ENCODE measurements around the gene PTPRJ. TPM values are rescaled to one million over a fixed set of nuclear protein-coding genes. Genes with fewer than 3 reads are reported as not detected.

Gene PTPRJ
- total and polyA plus RNA-seq, 9 of the 15 experiments (the other 6 are each of a cell fraction or from before 2014, with no cell fraction given), result 0.56 to 10.7 (median 4.8) TPM

DNA sequence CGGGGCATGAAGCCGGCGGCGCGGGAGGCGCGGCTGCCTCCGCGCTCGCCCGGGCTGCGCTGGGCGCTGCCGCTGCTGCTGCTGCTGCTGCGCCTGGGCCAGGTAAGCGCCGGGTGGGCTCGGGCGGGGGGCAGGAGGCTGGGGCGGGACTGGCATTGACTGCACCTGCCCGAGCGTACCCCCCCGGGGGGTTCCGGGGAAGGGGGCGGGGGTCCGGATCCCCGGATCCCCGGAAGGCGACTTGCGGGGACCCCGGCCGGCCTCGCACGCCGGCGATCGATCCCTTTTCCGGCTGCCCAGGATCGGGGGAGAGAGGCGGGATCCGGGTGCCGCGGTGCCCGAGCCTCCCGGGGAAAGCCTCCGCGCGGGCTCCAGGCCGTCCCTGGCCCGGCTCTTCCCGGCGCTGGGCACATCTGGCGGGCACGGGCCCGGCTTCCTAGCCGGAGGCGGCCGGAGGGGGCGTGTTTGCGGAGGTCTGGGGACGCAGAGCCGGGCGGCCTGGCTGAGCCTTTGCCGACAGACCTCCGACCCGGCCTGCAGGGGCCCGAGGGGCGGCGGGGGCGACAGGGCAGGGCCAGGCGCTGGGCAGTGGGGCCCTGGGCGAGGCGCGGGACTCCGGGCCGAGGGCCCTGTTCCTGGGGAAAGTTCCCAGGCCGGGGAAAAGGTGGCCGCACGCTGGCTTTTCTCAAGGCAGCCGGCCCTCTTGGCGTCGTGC, 705 bp downstream of the PTPRJ start (continued):
- TF ChIP-seq, protein P1, sequence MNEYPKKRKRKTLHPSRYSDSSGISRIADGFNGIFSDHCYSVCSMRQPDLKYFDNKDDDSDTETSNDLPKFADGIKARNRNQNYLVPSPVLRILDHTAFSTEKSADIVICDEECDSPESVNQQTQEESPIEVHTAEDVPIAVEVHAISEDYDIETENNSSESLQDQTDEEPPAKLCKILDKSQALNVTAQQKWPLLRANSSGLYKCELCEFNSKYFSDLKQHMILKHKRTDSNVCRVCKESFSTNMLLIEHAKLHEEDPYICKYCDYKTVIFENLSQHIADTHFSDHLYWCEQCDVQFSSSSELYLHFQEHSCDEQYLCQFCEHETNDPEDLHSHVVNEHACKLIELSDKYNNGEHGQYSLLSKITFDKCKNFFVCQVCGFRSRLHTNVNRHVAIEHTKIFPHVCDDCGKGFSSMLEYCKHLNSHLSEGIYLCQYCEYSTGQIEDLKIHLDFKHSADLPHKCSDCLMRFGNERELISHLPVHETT (CRISPR knock-in tag; conservative IDR thresholded peaks at IDR 0.05 in 1 of 2, IDR thresholded peaks at IDR 0.05 in 1 of 2), result 0 out of 4 replicates have a peak, but pooled peaks of 1 of the 2 experiments have one; percentile 25
- peak; percentile 32 for TF ChIP-seq HMGN3 (IDR thresholded peaks at IDR 0.05; ENCODE audit: borderline replicate concordance, extremely low read depth, insufficient read length, low read depth, low read length)
- TF ChIP-seq SOX6 (IDR thresholded peaks at IDR 0.05), result no peak
- TF ChIP-seq RBFOX2 (IDR thresholded peaks at IDR 0.05; ENCODE audit: low read depth, low read length), result peak; percentile 49; the same call in 1 of the 2 replicates
- TF ChIP-seq PCBP1 (IDR thresholded peaks at IDR 0.05; ENCODE audit: low read depth, low read length, poor library complexity, severe bottlenecking), result peak; percentile 45
- TF ChIP-seq KDM5B (IDR thresholded peaks at IDR 0.05; ENCODE audit: insufficient replicate concordance, low read depth, low read length), result peak; percentile 10
- no peak for TF ChIP-seq SIX5 (IDR thresholded peaks at IDR 0.05; ENCODE audit: borderline replicate concordance in 1 of 2, insufficient read depth in 1 of 2, low read depth in 1 of 2, low read length in 2 of 2)
- TF ChIP-seq, protein P2, sequence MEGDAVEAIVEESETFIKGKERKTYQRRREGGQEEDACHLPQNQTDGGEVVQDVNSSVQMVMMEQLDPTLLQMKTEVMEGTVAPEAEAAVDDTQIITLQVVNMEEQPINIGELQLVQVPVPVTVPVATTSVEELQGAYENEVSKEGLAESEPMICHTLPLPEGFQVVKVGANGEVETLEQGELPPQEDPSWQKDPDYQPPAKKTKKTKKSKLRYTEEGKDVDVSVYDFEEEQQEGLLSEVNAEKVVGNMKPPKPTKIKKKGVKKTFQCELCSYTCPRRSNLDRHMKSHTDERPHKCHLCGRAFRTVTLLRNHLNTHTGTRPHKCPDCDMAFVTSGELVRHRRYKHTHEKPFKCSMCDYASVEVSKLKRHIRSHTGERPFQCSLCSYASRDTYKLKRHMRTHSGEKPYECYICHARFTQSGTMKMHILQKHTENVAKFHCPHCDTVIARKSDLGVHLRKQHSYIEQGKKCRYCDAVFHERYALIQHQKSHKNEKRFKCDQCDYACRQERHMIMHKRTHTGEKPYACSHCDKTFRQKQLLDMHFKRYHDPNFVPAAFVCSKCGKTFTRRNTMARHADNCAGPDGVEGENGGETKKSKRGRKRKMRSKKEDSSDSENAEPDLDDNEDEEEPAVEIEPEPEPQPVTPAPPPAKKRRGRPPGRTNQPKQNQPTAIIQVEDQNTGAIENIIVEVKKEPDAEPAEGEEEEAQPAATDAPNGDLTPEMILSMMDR (IDR thresholded peaks at IDR 0.05 in 2 of 3, conservative IDR thresholded peaks at IDR 0.05 in 1 of 3; ENCODE audit: insufficient read depth in 2 of 3, low read depth in 1 of 3, low read length in 3 of 3), result peak in 1 of 3 experiments; percentile 22; a peak in 1 of 6 replicates
- TF ChIP-seq ZNF175 (CRISPR knock-in tag; IDR thresholded peaks at IDR 0.05; ENCODE audit: low read depth), result 0 out of 2 replicates have a peak, but pooled peaks have one; percentile 31
- TF ChIP-seq PHF8 (IDR thresholded peaks at IDR 0.05; ENCODE audit: borderline replicate concordance, low read length), result 0 out of 2 replicates have a peak, but pooled peaks have one; percentile 7
- TF ChIP-seq ZFX (CRISPR knock-in tag; IDR thresholded peaks at IDR 0.05), result peak; percentile 79
- peak; percentile 85 for TF ChIP-seq HNRNPL (IDR thresholded peaks at IDR 0.05; ENCODE audit: low read depth, low read length)
- TF ChIP-seq ESRRA (IDR thresholded peaks at IDR 0.05; ENCODE audit: borderline replicate concordance, low read depth), result no peak
- no peak for TF ChIP-seq MBD2 (IDR thresholded peaks at IDR 0.05; ENCODE audit: borderline replicate concordance, low read depth)
- TF ChIP-seq, protein P3, sequence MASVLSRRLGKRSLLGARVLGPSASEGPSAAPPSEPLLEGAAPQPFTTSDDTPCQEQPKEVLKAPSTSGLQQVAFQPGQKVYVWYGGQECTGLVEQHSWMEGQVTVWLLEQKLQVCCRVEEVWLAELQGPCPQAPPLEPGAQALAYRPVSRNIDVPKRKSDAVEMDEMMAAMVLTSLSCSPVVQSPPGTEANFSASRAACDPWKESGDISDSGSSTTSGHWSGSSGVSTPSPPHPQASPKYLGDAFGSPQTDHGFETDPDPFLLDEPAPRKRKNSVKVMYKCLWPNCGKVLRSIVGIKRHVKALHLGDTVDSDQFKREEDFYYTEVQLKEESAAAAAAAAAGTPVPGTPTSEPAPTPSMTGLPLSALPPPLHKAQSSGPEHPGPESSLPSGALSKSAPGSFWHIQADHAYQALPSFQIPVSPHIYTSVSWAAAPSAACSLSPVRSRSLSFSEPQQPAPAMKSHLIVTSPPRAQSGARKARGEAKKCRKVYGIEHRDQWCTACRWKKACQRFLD (CRISPR knock-in tag; IDR thresholded peaks at IDR 0.05), result 0 out of 2 replicates have a peak, but pooled peaks have one; percentile 46
- 0 out of 2 replicates have a peak, but pooled peaks have one; percentile 11 for TF ChIP-seq GABPB1 (CRISPR knock-in tag; IDR thresholded peaks at IDR 0.05)
- TF ChIP-seq MCM5 (IDR thresholded peaks at IDR 0.05; ENCODE audit: low read depth), result no peak
- peak; percentile 67; the same call in 1 of the 2 replicates for TF ChIP-seq ZBTB7A (IDR thresholded peaks at IDR 0.05; ENCODE audit: borderline replicate concordance, control insufficient read depth, low read depth, low read length)
- no peak for TF ChIP-seq THRAP3 (IDR thresholded peaks at IDR 0.05; ENCODE audit: borderline replicate concordance)
- TF ChIP-seq, protein P4, sequence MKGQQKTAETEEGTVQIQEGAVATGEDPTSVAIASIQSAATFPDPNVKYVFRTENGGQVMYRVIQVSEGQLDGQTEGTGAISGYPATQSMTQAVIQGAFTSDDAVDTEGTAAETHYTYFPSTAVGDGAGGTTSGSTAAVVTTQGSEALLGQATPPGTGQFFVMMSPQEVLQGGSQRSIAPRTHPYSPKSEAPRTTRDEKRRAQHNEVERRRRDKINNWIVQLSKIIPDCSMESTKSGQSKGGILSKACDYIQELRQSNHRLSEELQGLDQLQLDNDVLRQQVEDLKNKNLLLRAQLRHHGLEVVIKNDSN (CRISPR knock-in tag; IDR thresholded peaks at IDR 0.05), result no peak

Data from K562 (cell line).